Measurements from ENCODE around the gene RPP25L. TPM values are rescaled to one million over a fixed set of nuclear protein-coding genes. Genes with fewer than 3 reads are reported as not detected.

The RPP25L gene
- polyA plus RNA-seq, 1 experiment = 38.8 TPM

- Histone ChIP-seq H3K36me3 (ENCODE audit: control insufficient read depth, insufficient read depth, low read length) (no peaks in the 10 kb centered on the region), H3K27me3 (ENCODE audit: control insufficient read depth, insufficient read depth, low read length) (peaks cover 53% of the 10 kb centered on the region), H3K4me3 (ENCODE audit: low read depth, low read length) (peak within 1 kb of the TSS; percentile 35)
- ChIA-PET CTCF (interaction anchor here (1.2 to 9.7 kb wide), 4 partner anchors 15 to 81 kb away, joined by 3 to 112 read pairs (median 4); partner anchors contain the start of gene RPP25L), POLR2A (no interaction called here)
- TF ChIP-seq CTCF (IDR thresholded peaks at IDR 0.05; ENCODE audit: insufficient read depth, low read depth, low read length) = no peak
- no peak for DNase-seq (ENCODE audit: low read depth)
Observed at GRCh38 chr9:34628656-34629490, 17.0 kb upstream of the RPP25L start, which contains the start of gene ARID3C. ARID3C (minus strand) TSS chr9:34629066; CDS start chr9:34628014, 1,052 bp downstream.

DNA sequence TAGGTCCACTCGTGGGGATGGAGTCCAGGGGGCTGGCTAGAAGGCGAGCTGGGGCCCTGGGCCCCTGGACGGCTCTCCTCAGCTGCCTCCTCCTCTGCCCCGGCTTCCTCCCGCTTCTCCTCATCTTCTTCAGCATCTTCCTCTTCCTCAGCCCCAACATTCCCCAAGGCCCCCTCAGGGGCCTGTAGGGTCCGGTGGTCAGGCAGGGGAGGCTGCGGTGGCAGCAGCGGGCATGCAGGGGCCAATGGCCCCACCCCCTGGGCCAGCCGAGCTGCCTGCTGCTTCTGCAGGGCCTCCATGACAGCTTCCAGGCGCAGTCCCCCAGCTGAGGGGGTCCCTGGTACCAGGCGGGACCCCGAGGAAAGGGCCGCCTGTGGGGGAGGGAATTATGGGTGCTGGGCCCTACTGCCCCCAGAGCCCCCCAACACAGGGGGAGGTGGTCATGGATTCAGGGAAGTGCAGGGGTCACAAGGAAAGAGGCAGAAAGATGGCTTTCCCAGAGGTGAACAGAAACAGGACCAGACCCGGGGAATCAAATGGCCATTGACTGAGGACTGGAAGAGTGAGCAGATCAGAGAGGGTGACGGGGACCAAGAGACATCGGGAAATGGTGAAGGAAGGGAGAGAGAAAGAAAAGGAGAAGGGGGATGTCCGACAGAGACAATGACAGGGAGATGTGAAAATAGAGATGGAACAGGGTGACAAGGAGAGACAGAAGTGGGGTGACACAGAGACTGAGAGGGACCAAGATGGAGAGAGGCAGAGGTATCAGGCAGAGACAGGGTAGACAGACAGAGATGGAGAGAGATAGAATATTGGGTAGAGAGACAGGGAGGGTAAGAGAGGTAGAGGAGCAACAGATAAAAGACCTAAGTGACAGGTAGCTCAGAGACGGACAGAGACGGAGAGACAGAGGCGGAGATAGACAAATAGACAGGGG is 16.1 kb upstream of the RPP25L start:
- DNase-seq (ENCODE audit: low read depth) = no peak
- TF ChIP-seq CTCF (IDR thresholded peaks at IDR 0.05; ENCODE audit: insufficient read depth, low read depth, low read length) = no peak
- H3K27me3 ChIP-seq (ENCODE audit: control insufficient read depth, insufficient read depth, low read length) = peaks cover 60% of the 10 kb centered on the region
- no peak overlapping the region for H3K4me3 ChIP-seq (ENCODE audit: low read depth, low read length)
- ChIA-PET CTCF (interaction anchor here (1.5 kb wide), 2 partner anchors 26 to 80 kb away, joined by 3 to 4 read pairs; no protein-coding TSS in a partner anchor), POLR2A (no interaction called here)
- no peaks in the 10 kb centered on the region for H3K36me3 ChIP-seq (ENCODE audit: control insufficient read depth, insufficient read depth, low read length)

DNA sequence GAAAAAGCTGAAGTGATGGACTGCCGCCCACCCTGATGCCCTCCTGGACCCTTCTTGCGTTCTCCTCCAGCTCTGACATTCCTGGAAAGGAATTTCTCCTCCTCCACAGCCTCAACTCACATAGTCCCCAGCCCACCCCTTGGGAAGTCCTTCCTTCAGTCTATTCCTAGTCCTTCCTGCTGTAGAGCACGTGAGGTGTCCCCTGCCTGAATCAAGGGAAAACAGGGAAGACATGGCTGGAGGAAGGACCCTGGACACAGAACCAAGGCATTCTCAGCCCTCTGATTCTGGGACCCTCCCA is 13.2 kb upstream of the RPP25L start:
- DNase-seq (ENCODE audit: low read depth) = no peak
- H3K36me3 ChIP-seq (ENCODE audit: control insufficient read depth, insufficient read depth, low read length) = no peaks in the 10 kb centered on the region
- CTCF ChIA-PET = interaction anchor here (0.9 to 5.1 kb wide), 4 partner anchors 9 to 39 kb away, joined by 3 to 29 read pairs (median 5); partner anchors contain the start of gene RPP25L
- POLR2A ChIA-PET = no interaction called here
- no peak overlapping the region for H3K4me3 ChIP-seq (ENCODE audit: low read depth, low read length)
- TF ChIP-seq CTCF (IDR thresholded peaks at IDR 0.05; ENCODE audit: insufficient read depth, low read depth, low read length) = no peak
- peaks cover 57% of the 10 kb centered on the region for H3K27me3 ChIP-seq (ENCODE audit: control insufficient read depth, insufficient read depth, low read length)

- DNase-seq (ENCODE audit: low read depth) = no peak
- Histone ChIP-seq H3K27me3 (ENCODE audit: control insufficient read depth, insufficient read depth, low read length) (peaks cover 54% of the 10 kb centered on the region), H3K36me3 (ENCODE audit: control insufficient read depth, insufficient read depth, low read length) (no peaks in the 10 kb centered on the region), H3K4me3 (ENCODE audit: low read depth, low read length) (no peak overlapping the region)
- CTCF ChIA-PET = interaction anchor here (1.4 to 5.1 kb wide), 3 partner anchors 9 to 12 kb away, joined by 4 to 29 read pairs (median 6); partner anchors contain the start of gene RPP25L
- no peak for TF ChIP-seq CTCF (IDR thresholded peaks at IDR 0.05; ENCODE audit: insufficient read depth, low read depth, low read length)
- POLR2A ChIA-PET = no interaction called here
Observed at GRCh38 chr9:34624475-34625185, 12.7 kb upstream of the RPP25L start.
